HG02571 (cell line): Measurements from ENCODE around the gene TLE4.
"Not testable (repeated sequence)": the region's sequence is repeated elsewhere in the genome, so short reads cannot be mapped to it uniquely, and the experiment has no call there.

Experiments
- ATAC-seq: cut with Tn5 transposase; IDR thresholded peaks from one replicate; pipeline ENCODE4 v1.9.1; 2021; ENCODE audit warnings: mild to moderate bottlenecking, moderate library complexity; ENCODE audit not compliant: unreplicated experiment

The TLE4 gene

DNA sequence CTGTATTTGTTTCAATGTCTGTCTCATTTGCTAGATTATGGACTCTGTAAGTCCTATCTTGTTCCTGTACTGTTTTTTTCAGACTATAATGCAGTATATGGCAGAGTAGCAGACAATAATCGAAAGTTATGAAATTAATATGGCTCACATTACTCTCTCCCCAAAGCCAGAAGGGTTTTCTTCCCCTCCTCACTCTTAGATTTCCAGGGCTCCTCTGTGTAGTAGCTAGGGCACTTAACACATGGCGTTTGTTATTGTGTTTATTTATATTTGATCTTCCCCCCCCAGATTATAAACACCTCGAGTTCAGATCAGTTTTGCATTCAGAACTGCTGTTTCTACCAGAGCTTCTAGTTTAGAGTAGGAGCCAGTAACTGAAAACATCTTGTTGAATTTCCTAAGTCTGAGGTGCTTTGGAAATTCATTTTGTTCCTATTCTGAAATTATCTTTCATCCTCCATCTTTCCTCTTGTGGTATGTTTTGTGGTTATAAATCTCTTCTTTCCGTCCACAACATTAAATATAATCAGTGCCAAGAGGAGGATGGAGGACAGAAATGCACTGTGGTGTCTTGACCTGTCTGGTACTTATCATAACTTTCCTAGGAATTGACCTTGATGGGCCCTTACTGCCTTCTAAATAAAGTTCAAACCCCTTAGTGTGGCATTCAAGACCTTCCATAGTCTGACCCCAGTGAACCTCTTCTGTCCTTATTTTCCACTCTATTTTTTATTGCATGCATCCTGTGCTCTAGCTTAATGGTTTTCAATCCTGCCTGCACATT is 27.0 kb downstream of the TLE4 start:
- no peak for ATAC-seq

DNA sequence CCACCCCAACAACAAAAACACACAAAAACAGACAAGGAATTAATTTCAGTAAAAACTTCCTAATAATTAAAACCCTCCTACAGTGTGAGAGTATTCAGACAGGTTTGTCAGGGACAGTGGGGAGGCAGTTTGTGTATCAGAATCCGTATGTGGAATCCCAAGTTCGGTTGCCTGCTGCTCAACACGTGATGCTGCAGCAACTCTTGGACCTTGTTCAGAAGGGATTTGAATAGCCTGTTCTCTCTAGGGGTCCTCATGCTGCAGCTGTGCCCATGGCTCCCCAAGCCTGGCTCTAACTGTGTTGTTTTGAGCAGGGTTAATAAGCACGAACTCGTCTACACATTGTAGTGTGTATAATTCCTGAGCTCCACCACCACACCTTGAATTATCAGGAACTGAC is 28.7 kb downstream of the TLE4 start:
- no peak for ATAC-seq

DNA sequence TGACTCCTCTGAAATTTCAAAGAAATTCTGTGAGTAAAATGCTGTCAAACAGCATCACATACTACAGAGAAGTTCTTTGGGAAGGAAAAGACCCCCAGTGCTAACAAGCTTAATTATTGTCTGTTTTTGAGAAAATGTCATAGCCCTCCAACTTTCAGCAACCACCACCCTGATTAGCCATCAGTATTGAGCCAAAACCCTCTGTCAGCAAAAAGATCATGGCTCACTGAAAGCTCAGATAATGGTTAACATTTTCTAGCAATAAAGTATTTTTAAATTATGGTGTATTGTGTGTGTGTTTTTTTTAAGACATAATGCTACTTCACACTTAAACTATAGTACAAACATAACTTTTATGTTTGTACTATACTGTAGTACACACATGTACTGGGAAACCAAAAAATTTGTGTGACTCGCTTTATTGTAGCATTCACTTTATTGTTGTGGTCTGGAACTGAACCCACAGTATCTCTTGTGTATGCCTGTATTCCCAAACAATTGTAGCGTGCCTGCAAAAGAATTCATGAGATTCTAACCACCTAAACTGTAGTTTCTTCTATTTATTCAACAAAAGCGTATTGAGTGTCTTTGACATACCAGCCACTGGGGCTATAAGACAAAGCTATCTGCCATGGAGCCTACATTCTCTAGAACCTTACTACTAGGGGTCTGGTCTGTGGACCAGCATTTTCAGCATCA is 31.6 kb downstream of the TLE4 start:
- ATAC-seq: no peak

DNA sequence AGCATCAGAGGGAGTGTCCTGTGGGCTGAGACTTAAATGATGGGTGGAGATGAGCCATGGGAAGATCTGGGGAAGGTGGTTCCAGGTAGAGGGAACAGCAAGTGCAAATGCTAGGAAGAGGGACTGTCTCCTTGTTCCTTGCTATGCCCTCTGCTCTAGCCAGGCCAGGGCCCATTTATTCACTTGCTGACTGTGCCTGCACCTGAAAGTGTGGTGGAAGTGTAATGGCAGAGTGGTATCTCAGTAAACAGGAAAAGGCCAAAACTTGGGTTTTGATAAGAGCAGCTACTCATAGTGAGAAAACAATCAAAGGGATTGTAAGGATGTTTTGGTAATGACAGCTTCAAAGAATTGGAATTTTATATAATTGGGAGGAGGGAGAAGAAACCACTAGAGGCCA is 32.4 kb downstream of the TLE4 start:
- no peak for ATAC-seq

GRCh38 chr9:79604921-79605562 is 33.3 kb downstream of the TLE4 start:
- no peak for ATAC-seq

DNA sequence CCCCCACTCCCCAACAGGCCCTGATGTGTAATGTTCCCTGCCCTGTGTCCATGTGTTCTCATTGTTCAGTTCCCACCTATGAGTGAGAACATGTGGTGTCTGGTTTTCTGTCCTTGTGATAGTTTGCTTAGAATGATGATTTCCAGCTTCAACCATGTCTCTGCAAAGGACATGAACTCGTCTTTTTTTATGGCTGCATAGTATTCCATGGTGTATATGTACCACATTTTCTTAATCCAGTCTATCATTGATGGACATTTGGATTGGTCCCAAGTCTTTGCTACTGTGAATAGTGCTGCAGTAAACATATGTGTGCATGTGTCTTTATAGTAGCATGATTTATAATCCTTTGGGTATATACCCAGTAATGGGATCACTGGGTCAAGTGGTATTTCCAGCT is 34.8 kb downstream of the TLE4 start:
- ATAC-seq: not testable (repeated sequence)

DNA sequence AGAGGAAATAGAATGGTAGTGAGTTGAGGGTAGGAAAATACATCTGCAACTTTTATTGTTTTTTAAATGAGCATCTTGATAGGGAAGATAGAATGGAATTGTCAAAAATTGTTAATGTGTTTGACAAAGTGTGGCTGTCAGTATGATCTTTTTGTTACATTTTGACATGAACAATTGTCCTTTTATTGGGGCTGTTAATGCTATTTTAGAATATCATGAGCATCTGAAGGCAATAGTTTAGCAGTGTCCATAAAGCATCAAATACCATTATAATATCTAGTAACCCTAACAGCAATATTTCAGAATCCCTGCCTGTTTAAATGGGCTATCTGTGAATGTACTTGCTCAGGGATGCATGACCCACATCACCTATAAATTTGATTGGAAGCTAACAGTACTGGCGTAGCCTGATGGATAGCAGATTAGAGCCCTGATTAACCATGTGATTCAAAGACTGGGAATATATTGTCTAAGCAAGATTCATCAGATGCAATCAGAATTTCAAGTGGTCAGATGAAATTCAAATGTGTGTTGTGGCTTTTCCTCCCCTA is 37.8 kb downstream of the TLE4 start:
- no peak for ATAC-seq

GRCh38 chr9:79610019-79610631 is 38.4 kb downstream of the TLE4 start:
- ATAC-seq: no peak

DNA sequence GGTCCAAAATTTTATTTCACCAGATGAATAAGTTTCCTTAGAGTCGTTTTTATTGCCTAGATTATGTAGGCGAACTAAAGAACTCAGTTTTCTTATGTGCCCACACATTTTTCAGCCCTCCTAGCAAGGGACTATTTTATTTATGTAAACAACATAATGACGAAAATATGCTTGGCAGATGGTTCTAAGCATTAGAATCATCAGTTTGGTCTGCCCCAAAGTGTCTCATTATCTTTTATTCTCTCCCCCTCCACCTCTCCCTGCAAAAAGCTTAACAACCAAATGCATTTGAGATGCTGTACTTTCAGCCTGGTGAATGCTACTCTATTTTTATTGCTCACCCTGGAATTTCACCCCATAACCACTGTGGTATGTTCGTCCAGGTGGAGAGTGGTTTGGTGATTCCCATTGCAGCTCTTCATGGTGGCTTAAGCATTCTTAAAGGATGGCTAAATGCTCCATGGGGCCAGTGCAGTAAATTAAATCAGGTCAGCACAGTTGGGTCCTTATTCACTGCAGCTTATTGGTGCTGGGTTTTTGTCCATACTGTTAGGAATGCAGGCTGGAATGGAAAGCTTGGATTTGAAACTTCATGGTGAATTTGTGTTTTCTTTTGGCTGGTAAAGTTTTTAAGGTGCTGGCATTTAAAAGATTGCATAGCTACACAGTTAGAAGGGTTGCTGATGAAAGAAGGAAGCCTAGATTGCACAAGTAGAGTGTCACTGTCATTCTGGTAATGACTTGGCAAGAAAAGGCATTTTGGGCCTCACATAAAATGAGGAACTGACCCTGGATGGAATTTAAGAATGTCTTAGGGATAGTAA is 39.2 kb downstream of the TLE4 start:
- ATAC-seq: peak; percentile 82

GRCh38 chr9:79613145-79613544 is 41.4 kb downstream of the TLE4 start:
- ATAC-seq: no peak

- ATAC-seq: no peak
Observed at GRCh38 chr9:79615038-79615437, 43.3 kb downstream of the TLE4 start.

GRCh38 chr9:79616013-79616412 is 44.2 kb downstream of the TLE4 start:
- no peak for ATAC-seq

DNA sequence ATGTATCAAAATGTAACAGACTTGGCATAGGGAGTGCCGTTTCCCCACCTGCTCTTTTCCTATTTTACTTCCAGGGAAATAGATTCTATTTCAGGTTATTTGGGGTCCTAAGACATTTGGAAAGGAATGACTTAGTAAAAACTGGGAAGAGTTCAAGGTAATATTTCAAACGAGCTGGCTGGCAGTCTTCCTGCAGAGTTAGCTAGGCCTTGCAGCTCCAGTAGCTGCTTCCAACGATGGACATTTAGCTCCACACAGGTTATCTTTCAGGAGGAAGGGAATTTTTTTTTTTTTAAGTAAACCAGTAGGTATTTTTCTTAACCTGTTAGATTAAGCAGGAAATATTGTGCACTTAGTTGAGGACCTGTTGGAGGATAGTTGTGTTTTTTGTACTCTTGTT is 45.2 kb downstream of the TLE4 start:
- no peak for ATAC-seq

DNA sequence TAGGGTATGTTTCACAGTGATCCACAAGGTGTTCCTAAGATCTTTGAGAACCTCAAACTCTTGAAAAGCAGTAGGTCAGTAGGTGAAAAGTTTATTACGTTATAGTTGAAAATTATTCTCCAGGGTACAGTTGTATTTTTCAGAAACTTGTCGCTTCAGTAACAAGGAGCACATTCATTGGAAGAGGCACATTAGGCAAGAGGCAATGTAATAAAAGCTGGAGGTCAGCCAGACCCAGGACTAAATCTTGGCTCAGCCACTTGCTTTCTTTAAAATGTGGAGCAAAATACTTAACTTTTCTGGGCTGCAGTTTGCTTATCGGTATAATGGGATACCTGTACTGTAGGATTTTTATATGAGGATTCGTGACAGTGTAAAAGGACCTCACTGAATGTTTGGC is 45.6 kb downstream of the TLE4 start:
- ATAC-seq: no peak

DNA sequence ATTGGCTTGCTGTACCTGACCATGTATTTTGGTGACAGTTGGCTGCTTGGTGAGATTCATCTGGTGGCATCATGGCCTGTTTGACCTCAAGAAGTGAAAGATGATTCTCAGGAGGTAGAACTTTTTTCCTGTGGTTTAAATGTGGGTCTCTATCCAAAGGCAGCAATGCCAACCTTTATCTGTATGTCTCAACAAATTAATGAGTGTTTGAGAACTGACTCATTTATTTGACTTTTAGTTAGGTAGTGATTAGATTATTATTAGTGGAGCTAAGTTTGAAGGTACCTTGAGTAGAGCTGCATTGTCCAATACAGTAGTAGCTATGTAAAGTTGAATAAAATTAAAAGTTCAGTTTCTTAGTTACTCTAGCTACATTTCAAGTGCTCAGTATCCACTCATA is 48.2 kb downstream of the TLE4 start:
- no peak for ATAC-seq

GRCh38 chr9:79621916-79622575 is 50.3 kb downstream of the TLE4 start:
- ATAC-seq: no peak

DNA sequence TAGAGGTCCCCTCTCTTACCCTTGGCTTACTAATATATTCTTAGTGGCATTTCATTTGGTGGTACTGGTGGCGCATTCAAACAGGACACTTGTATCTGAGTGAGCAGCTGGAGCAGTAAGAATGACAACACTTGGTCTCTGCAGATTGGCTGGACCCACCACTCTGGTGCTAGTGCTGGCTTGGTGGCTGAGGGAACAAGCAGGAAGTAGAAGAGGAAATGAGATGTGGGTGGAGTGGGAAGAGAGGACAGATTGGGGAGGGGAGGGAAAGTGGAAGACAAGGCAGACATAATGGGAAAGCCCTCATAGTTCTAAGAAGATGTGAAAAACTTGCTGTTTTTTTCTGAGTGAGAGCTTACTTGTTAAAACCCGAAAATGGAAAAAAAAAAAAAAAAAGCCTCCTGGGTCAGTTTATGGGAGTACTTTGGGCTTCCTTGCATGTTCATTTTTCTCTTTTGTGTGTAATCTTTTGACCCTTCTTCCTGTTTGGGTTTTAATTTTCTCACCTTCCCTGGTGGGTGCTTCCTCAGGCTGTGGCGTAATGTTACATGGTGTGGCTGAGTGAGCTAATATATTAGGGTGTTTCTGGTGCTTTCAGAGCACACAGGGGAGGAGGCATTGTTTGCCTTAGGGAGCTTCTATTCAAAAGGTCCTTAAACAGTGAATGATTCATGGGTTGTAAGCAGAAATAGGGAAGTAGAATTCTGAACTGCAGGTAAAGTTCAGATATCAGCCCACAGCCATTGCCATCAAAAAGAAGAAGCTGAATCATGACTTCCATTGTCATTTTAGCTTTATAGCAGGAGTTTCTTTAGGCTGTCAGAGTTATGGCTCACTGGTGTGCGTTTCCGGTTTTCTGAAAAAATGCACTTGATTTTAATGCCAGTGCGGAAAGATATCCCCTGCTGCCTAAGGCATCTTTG is 52.3 kb downstream of the TLE4 start:
- peak; percentile 89 for ATAC-seq

DNA sequence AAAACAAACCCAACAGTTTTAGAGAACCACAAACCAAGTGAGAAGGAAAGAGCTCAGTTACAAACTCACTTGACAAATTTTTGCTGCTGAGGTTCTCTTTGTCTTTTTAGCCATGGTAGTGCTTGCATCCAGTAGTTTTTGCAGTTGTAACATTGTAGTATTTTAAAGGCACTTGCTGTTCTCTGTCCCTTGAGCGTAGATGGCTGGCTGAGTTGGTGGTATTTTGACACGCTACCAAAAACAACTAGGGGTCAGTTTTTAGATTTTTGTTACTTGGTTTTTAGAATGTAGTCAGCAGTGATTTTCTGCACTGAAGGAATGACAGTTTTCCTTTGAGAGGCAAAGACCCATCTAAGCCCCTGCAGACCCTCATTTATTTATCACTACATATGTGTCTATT is 58.0 kb downstream of the TLE4 start:
- no peak for ATAC-seq
